Left ventricle myocardium inferior (tissue), 1 donor: ENCODE data around the gene ADAMTS2. TPM values are rescaled to one million over a fixed set of nuclear protein-coding genes. Genes with fewer than 3 reads are reported as not detected.

Experiments used
- DNase-seq: peaks from one replicate; pipeline ENCODE4 v3.0.0-alpha.2; 2020
- H3K27ac ChIP-seq: fragments of 200-600 bp; replicated peaks from 2 replicates; pipeline ENCODE4 v1.8.0; 2021
- H3K27me3 ChIP-seq: fragments of 200-600 bp; 2 replicates; pipeline ENCODE4 v1.8.0; 2021; ENCODE audit warnings: low read depth
- H3K36me3 ChIP-seq: fragments of 200-600 bp; 2 replicates; pipeline ENCODE4 v1.8.0; 2021
- H3K4me1 ChIP-seq: fragments of 200-600 bp; 2 replicates; pipeline ENCODE4 v1.8.0; 2021
- H3K4me3 ChIP-seq: fragments of 200-600 bp; 2 replicates; pipeline ENCODE4 v1.8.0; 2021; ENCODE audit warnings: mild to moderate bottlenecking, moderate library complexity
- H3K9me3 ChIP-seq: fragments of 200-600 bp; replicated peaks from 2 replicates; pipeline ENCODE4 v1.8.0; 2021
- CTCF ChIP-seq: fragments of 200-600 bp; IDR thresholded peaks from 2 replicates; pipeline ENCODE4 v1.8.0; 2021; ENCODE audit warnings: antibody characterized with exemption, mild to moderate bottlenecking, borderline replicate concordance
- intact Hi-C: fragments of 100-400 bp; cut with micrococcal nuclease; formaldehyde crosslinking; loops from one replicate; pipeline ENCODE4 v1.11.0; 2022
- total RNA-seq: library from RNA; stranded (reverse); fragmentation: NEBNext Ultra II Directional; extraction: Animal tissue kit (Norgen Biotek cat#: 25700); gene quantifications from one replicate; pipeline ENCODE4 v1.2.1, GENCODE V29; 2021
- donor health status: DM: no; HTN: yes; CAD: no; lungs with severe emphysema.

The ADAMTS2 gene
- total RNA-seq, 1 donor from 2014 or later: 4.6 TPM

- no peak overlapping the region for H3K27ac ChIP-seq
- H3K4me1 ChIP-seq: no peaks in the 10 kb centered on the region
- no peak for DNase-seq
- H3K27me3 ChIP-seq: peaks cover 66% of the 10 kb centered on the region
- peaks cover 11% of the 10 kb centered on the region for H3K36me3 ChIP-seq
- no peak overlapping the region for H3K4me3 ChIP-seq
- TF ChIP-seq CTCF: no peak
- peaks cover 17% of the 10 kb centered on the region for H3K9me3 ChIP-seq
- intact Hi-C loops: no loop called here
Observed at GRCh38 chr5:179177711-179178575, 167.3 kb downstream of the ADAMTS2 start.

- H3K4me3 ChIP-seq: no peak overlapping the region
- no peak for DNase-seq
- peaks cover 62% of the 10 kb centered on the region for H3K27me3 ChIP-seq
- H3K9me3 ChIP-seq: peaks cover 17% of the 10 kb centered on the region
- intact Hi-C loops: no loop called here
- no peak overlapping the region for H3K27ac ChIP-seq
- no peak for TF ChIP-seq CTCF
- peaks cover 11% of the 10 kb centered on the region for H3K36me3 ChIP-seq
- no peaks in the 10 kb centered on the region for H3K4me1 ChIP-seq
Observed at GRCh38 chr5:179176571-179177230, 168.6 kb downstream of the ADAMTS2 start.

GRCh38 chr5:179176166-179176565 lies 169.1 kb downstream of the ADAMTS2 start:
- no peaks in the 10 kb centered on the region for H3K4me1 ChIP-seq
- no peak for DNase-seq
- peaks cover 11% of the 10 kb centered on the region for H3K36me3 ChIP-seq
- no peak overlapping the region for H3K27ac ChIP-seq
- intact Hi-C loops: no loop called here
- H3K4me3 ChIP-seq: no peak overlapping the region
- H3K27me3 ChIP-seq: peaks cover 62% of the 10 kb centered on the region
- TF ChIP-seq CTCF: no peak
- peaks cover 17% of the 10 kb centered on the region for H3K9me3 ChIP-seq

GRCh38 chr5:179171816-179172745 lies 173.2 kb downstream of the ADAMTS2 start:
- Histone ChIP-seq H3K9me3 (no peaks in the 10 kb centered on the region), H3K27me3 (peaks cover 72% of the 10 kb centered on the region), H3K36me3 (no peaks in the 10 kb centered on the region), H3K4me3 (no peak overlapping the region), H3K27ac (no peak overlapping the region), H3K4me1 (peaks cover 7% of the 10 kb centered on the region)
- DNase-seq: no peak
- intact Hi-C loops: no loop called here
- no peak for TF ChIP-seq CTCF

GRCh38 chr5:179171251-179171815 lies 173.9 kb downstream of the ADAMTS2 start:
- Histone ChIP-seq H3K4me3 (no peak overlapping the region), H3K4me1 (peaks cover 11% of the 10 kb centered on the region), H3K27ac (no peak overlapping the region), H3K36me3 (no peaks in the 10 kb centered on the region), H3K27me3 (peaks cover 72% of the 10 kb centered on the region), H3K9me3 (no peaks in the 10 kb centered on the region)
- no peak for TF ChIP-seq CTCF
- DNase-seq: no peak
- intact Hi-C loops: no loop called here
